GM18520 (cell line): Measurements from ENCODE around the gene OSBPL5.

ENCODE experiments used
- ATAC-seq: cut with Tn5 transposase; IDR thresholded peaks from one replicate; pipeline ENCODE4 v1.9.1; 2021; ENCODE audit not compliant: unreplicated experiment

The OSBPL5 gene

DNA sequence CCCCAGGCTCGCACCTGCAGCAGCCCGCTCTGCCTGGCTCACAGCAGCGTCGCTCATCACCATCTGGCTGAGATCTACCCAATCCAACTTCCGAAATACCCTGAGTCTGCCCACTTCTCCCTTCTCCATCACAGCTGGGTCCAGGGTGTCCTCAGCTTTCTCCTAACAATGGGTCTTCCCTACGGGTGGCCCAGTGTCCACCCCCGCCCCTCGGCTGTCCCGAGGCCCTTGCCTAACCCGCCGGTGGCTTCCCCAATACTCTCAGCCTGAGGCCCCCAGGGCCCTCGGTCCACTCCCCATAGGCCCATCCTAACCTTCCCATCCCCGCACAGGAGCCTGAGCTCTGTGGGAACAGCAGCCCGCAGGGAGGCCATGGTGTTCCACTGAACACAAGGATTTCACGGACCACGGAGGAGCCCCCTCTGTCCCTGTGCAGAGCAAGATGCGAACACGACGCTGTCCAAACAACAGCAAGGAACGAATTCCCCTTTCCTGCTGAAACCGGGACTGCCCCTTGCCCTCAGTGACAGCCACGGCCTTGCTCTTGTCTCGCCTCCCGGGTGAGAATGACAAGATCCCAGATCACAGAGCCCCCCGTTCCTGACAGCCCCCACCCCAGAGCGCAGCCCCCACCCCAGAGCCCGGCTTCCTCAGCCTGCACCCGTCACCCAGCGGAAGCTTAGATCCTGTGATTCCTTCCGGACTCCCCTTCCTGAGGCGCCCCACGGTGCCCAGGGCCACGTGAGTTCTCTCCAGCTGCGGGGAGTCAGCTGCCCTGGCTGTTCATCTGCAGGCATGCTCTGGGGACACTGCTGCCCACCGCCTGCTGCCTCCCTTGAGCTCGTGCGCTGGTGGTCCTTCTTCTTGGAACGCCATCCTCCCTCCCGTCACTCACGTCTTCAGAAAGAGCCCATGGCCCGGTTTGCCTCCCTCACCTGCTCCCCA lies 59.0 kb downstream of the OSBPL5 start:
- no peak for ATAC-seq

GRCh38 chr11:3104961-3105790 lies 59.9 kb downstream of the OSBPL5 start:
- ATAC-seq: no peak

GRCh38 chr11:3104051-3104714 lies 60.9 kb downstream of the OSBPL5 start:
- ATAC-seq: no peak

- no peak for ATAC-seq
Observed at GRCh38 chr11:3103076-3103475, 62.0 kb downstream of the OSBPL5 start.

DNA sequence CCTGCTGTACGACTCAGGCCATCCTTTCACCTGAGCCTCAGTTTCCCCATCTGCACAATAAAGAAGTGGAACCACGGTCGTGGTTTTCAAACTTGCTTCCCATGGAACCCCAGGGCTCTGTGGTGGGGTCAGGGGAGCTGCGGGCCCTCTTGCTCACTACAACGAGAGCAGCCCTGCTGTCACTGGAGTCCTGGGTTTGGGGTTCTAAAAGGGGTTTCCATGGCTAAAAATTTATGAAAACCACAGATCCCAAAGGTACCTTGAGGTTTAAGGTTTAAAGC lies 62.5 kb downstream of the OSBPL5 start:
- ATAC-seq: no peak

- no peak for ATAC-seq
Observed at GRCh38 chr11:3101921-3102640, 63.0 kb downstream of the OSBPL5 start.

DNA sequence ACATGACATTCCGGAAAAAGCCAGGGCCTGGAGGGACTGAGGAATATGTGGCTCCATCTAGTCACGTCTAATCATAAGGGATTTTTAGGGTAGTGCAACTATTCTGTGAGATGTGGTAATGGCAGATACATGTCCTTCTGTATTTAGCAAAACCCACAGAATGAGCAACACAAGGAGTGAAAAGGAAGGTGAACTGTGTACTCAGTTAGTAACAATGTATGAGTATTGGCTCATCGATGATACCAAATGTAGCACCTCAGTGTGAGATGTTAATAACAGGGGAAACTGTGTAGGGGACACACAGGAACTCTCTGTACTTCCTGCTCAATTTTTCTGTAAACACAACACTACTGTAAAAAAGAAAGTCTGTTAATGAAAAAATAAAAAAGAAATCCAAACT lies 65.9 kb downstream of the OSBPL5 start:
- no peak for ATAC-seq

DNA sequence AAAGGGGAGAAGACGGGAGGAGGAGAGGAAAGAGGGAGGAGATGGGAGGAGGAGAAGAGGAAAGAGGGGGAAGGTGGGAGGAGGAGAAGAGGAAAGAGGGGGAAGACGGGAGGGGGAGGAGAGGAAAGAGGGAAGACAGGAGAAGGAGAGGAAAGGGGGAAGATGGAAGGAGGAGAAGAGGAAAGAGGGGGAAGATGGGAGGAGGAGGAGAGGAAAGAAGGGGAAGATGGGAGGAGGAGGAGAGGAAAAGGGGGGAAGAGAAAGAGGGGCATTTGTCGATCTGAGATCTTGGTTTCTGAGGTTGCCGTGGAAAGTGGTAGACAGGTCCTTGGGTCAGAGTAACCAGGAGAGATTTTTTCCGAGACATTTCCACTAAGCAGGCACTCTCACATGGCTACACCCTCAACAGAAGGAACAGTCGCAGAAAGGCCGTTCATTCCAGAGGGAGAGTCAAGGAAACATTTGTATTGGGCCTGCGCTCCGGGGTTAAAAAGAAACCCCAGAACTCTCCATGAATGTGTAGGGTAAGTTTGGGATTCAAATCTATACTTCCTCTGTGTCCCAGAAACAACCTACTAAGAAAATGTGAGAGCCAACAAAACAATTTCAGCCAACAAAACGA lies 68.1 kb downstream of the OSBPL5 start:
- ATAC-seq: no peak

GRCh38 chr11:3095712-3096361 lies 69.3 kb downstream of the OSBPL5 start:
- no peak for ATAC-seq

DNA sequence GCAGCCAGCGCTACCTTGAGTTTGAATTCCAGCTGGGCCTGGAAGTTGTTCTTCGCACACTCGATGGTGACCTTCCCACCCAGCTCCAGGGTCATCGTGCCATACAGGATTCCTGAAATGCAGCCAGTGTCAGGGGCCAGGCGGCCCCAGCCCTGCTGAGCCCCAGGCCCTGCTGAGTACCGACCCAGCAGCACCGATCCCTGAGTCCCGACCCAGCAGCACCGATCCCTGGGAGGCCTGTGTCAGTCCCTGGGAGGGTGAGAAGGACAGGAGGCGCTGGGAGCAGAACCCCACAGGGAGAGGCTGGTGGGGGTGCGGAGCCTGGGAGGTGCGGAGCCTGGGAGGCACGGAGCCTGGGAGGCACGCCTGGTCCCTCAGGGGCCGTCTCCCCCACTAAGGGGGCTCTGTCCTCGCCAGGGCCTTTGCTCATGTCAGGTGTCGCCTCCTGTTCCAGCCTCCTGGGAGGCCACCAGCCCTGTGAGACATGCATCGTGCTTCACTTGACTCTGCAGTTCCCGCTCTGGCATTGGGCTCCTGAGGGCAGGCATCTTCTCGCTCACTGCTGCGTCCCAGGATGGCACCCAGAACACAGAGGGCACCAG lies 70.8 kb downstream of the OSBPL5 start:
- ATAC-seq: no peak

- no peak for ATAC-seq
Observed at GRCh38 chr11:3093281-3094191, 71.6 kb downstream of the OSBPL5 start.

- no peak for ATAC-seq
Observed at GRCh38 chr11:3092603-3093141, 72.4 kb downstream of the OSBPL5 start.

DNA sequence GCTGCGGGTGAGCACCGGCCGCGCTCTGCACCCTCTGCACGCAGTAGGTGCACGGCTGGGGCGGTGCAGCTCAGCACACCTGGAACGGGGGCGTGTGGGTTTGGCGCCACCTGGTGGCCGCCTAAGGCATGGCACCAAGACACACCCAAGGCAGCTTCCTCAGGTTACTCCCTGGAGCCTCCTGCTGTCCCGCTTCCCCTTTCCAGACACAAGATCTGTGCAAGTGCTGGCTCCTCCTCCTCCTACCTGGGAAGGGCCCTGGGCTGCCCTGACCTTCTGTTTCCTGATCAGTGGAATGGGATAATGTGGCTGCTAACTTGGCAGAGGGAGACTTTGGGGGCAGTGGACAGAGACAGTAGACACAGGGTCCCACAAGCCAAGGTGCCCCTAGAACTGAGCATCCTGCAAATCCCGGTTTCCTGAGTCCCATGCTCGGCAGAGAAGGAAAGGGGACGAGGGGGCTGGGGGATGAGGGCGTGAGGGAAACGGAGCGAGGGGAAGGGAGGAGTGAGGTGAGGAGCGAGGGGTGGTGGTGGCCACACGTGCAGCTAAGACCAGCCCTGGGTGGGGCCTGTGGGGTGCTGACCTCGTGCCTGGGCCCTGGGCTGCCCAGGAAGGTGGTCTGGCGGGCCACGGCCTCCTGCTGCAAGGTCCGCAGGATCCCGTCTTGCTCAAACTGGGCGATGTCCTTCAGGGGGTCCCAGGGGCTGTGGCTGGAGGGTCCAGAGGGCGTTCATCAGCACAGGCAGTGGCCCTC lies 73.1 kb downstream of the OSBPL5 start:
- ATAC-seq: no peak

GRCh38 chr11:3091081-3091845 lies 73.8 kb downstream of the OSBPL5 start:
- ATAC-seq: no peak

GRCh38 chr11:3090096-3090901 lies 74.8 kb downstream of the OSBPL5 start:
- ATAC-seq: no peak
